Measurements from ENCODE around the gene TRIM24.

The TRIM24 gene

DNA sequence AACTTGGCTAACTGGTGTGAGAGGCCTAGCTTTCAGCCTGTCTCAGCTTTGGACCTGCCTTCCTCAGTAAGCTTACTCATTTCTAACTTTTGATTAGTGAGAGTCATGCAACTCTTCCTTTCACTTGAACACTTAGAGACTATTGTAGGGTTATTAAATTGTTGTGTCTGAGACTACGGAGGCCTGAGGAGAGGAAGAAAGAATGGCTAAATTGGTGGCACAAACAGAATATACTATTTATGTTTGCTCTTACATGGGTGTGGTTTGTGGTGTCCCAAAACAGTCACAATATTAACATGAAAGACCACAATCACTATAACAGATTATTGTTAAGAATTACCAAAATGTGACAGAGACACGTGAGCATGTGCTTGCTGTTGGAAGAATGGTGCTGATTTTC, 82.1 kb downstream of the TRIM24 start:
- DNase-seq = no peak

DNA sequence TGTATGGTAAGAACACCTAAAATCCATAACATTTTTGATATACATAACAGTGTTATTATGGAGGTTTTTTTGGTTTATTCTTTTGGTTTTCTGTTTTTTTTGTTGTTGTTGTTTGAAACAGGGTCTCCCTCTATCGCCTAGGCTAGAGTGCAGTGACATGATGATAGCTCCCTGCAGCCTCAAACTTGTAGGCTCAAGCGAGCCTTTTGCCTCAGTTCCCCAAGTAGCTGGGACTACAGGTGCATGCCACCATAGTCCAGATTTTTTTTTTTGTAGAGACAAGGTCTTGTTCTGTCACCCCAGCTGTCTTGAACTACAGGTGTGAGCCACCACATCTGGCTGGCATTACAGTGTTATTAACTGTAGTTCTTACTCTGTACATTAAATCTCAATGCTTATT, 83.7 kb downstream of the TRIM24 start:
- no peak for DNase-seq

- no peak for DNase-seq
These were observed 85.1 kb downstream of the TRIM24 start for GRCh38 chr7:138545123-138545522.

DNA sequence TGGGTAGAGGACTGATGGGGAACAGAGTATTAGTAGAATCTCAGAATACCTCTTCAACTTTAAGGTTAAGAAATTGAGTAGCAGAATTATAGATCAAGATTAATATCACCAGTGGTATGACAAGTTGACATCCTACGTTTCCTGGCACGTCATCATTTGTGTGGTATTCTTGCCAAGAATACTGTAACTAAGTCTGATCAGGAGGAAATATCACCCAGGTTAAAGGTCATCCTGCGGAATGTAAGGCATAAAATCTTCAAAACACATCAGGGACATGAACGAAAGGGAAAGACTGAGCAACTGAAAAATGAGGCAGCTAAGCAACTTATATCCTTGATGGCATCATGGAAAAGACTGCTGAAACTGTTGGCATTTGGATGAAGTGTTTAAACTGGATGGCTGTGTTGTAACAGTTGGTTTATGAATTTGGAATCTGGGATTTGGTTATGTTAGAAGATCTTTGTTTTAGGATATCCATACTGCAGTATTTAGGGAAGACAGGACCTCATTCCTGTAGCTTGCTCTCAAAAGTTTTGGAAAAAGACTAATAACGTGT, 86.1 kb downstream of the TRIM24 start:
- no peak for DNase-seq

- DNase-seq = no peak
These were observed 86.8 kb downstream of the TRIM24 start for GRCh38 chr7:138546829-138547228.

DNA sequence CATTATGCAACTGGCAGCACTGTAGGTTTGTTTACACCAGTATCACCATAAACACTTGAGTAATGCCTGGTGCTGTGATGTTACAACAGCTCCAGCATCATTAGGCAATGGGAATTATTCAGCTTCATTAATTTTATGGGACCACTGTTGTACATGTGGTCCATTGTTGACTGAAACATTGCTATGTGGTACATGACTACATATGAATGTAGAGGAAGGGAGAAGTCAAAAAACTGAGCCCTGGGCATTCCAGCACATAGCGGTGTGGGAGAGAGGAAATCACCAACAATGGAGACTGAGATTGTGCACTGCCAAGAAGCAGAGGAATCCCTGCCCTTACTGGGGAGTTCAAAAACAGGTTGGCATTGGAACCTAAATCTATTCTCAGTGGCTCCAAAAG, 89.0 kb downstream of the TRIM24 start:
- no peak for DNase-seq

- DNase-seq = no peak
These were observed 90.3 kb downstream of the TRIM24 start for GRCh38 chr7:138550337-138550736.

GRCh38 chr7:138551102-138551501, 91.0 kb downstream of the TRIM24 start:
- DNase-seq = no peak

- no peak for DNase-seq
These were observed 93.7 kb downstream of the TRIM24 start for GRCh38 chr7:138553805-138554204.

- no peak for DNase-seq
These were observed 94.6 kb downstream of the TRIM24 start for GRCh38 chr7:138554674-138555073.

GRCh38 chr7:138555684-138556083, 95.6 kb downstream of the TRIM24 start:
- DNase-seq = no peak

GRCh38 chr7:138556771-138557484, 96.9 kb downstream of the TRIM24 start:
- no peak for DNase-seq

DNA sequence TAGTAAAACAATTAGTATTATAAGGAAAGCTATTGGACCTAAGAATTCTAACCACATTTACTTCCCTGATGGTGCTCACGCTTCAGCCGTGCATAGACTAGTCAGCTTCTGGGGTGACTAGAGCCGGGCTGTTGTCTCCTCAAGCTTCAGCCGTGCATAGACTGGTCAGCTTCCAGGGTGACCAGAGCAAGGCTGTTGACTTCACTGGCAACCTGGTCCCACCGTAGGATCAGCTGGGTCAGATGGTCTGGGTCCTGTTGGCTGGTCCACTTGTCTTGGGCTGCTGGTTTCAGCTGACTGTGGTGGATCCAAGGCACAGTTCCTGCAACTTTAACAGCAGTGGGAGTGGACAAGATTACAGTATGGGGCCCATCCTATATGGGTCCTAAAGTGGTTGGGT, 99.4 kb downstream of the TRIM24 start:
- DNase-seq = no peak

DNA sequence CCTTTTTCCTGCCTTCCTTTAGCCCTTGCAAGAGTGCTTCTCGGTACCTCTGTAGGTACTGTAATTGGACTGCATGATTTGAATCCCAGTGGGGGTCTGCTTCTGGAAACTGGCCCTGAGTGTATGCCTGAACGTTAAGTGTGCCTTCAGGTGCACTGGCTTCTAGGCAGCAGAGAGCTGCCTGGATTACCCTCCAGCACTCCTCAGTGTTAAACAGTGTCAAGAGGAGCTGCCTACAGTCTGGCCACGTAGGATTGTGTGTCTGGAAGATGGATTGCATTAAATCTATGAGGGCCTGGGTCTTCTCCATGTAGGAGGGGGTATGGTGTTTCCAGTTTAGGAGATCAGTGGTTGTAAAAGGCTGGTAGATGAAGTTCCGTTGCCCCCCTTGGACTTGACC, 103.7 kb downstream of the TRIM24 start:
- DNase-seq = no peak

DNA sequence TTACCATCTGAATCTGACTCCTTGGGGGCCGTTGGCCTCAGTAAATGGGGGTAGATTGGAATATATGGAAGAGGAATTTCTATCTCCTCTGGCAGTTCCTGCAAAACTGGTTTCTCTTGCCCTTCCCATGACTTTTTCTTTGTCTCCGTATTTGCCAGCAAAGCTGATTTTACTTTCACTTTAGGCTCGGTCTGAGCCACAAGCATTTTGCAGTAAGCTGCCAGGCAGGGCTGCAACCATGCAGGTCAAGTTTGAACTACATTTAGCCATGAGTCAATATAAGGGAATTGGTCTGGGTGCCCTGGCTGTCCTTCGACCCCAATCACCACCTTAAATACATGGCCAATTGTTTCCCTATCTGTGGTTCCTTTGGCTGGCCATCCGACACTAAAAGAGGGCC, 104.3 kb downstream of the TRIM24 start:
- DNase-seq = no peak

- DNase-seq = no peak
These were observed 105.0 kb downstream of the TRIM24 start for GRCh38 chr7:138565071-138565450.

DNA sequence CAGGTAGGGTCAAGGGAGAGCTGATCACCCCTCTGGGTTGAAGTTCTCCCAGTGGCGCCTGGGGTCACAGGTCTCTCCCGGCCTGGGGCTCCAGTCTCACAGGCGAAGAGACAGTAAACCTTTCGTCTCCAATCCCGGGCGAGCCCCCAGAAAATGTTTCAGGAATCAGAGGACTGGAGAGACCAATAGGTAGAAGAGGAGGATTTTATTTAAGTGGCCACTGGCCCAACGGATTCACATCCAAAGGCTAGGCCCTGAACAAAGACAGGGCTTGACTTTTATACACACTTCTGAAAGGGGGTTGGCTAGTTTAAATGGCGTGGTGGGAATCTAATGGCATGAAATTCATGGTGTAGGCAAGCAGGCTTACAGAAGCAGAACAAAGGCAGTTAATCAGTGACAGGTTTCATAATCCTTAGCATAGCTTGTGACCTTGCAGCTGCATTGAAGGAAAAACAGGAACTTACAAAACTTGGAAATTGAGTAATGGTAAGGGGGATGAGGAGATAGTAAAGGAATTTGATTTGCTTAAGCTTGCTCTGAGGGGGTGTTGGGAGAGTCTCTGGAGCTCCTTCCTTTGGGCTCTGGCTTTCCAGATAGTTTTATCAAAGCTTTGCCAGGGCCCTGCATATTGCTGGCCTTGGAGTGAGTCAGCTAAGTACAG, 105.5 kb downstream of the TRIM24 start:
- no peak for DNase-seq

DNA sequence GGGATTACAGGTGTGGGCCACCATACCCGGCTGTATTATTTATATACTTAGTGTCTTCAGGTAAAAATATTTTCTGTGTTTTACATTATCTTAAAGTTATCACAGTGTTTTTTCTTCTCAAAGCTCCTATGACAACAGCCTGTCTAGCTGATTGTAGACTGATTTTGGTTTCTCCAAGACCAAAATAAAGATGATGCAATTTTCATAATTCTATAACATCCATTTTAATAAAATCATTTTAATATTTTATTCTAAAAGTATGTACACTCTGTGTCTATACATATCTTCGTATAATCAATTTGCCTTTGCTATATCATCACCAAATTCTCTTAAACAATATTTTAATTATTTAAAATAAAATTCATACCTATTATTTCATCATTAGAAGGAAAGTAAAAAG, 108.6 kb downstream of the TRIM24 start:
- no peak for DNase-seq

DNA sequence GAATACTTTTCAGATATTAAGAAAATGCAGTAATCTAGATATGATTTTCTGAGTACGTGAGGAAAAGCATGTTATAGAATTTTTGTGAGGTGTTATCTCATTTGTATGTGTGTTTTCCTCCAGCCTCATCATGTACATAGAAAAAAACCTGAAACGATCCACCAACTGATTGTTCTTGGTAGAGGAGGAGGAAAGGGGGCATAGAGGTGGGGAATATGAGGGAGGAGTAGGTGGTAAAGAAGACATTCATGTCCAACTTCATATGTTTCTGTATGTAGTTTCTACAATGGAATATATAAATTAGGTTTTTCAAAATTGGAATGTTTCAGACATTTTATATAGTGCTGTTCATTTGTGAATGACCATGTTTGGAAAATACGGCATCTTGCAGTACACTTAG, 109.4 kb downstream of the TRIM24 start:
- no peak for DNase-seq

- no peak for DNase-seq
These were observed 110.7 kb downstream of the TRIM24 start for GRCh38 chr7:138570715-138571114.

GRCh38 chr7:138573741-138574140, 113.7 kb downstream of the TRIM24 start:
- no peak for DNase-seq

DNA sequence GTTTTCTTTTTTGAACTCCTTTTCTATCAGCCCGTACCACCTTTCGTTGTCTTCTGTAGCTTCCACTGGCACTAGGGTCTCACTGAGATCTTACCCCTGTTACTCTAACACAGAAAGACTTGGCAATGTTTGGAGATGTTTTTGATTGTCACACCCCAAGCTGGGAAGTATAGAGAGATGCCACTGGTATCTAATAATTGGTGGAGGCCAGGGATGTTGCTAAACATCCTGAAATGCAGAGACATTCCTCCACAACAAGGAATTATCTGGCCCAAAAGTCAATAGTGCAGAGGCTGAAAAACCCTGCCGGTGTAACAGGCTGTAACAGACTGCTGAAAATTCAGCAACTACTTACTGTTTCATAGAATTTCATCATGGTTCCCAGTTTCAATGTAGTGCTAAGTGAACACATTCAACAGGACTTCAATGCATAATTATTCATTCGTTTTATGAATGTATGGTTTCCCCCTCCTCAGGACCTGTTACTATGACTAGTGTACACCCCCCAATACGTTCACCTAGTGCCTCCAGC, 115.9 kb downstream of the TRIM24 start:
- no peak for DNase-seq

GRCh38 chr7:138579136-138579535, 119.1 kb downstream of the TRIM24 start:
- DNase-seq = no peak

DNA sequence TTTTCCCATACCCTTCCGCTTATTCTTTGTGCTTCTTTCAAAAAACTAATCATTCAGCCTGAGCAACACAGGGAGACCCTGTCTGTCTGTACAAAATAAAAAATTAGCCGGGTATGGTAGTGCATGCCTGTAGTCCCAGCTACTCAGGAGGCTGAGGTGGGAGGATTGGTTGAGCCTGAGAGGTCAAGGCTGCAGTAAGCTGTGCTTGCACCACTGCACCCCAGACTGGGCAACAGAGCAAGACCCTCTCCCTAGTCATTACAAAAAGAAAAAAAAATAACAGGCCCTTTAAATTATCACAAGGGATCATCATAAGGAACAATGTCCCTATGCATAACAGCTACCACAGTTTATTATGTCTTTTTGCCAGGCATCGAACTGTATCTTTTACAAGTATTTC, 119.6 kb downstream of the TRIM24 start:
- DNase-seq = no peak
